ENCODE measurements around the gene HIPK4. TPM values are rescaled to one million over a fixed set of nuclear protein-coding genes. Genes with fewer than 3 reads are reported as not detected.

Gene HIPK4
- total RNA-seq, 1 experiment from 2014 or later: not detected

DNA sequence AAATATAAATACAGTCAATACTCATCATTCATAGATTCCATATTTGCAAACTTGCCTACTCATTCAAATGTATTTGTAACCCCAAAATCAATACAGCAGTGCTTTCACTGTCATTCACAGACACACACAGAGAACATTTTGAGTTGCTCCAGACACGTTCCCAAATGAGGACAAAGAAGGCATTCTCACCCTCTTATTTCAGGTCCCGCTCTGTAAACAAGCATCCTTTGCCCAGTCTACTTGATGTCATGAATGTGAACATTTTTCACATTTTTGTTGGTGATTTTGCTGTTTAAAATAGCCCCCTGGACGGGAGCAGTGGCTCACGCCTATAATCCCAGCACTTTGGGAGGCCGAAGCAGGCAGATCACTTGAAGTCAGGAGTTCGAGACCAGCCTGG lies 57.3 kb downstream of the HIPK4 start:
- no peak overlapping the region for H3K4me3 ChIP-seq (ENCODE audit: low read length)
- intact Hi-C loops (cut with micrococcal nuclease): no loop called here
- H3K27me3 ChIP-seq (ENCODE audit: low read length): no peaks in the 10 kb centered on the region
- no peaks in the 10 kb centered on the region for H3K79me2 ChIP-seq (ENCODE audit: low read length)
- no peak overlapping the region for H3K27ac ChIP-seq (ENCODE audit: low read length)
- H3K9me2 ChIP-seq (replicated peaks; ENCODE audit: low read length): no peaks in the 10 kb centered on the region
- H3K36me3 ChIP-seq (ENCODE audit: low read depth, low read length): peaks cover 3% of the 10 kb centered on the region; the same call in 1 of the 2 replicates
- no peaks in the 10 kb centered on the region for H4K20me1 ChIP-seq (ENCODE audit: low read length)
- H3K9ac ChIP-seq (ENCODE audit: low read length): no peak overlapping the region
- no peak for TF ChIP-seq EZH2phosphoT487 (IDR thresholded peaks at IDR 0.05; ENCODE audit: borderline replicate concordance, low read length)
- no peak for TF ChIP-seq CTCF (conservative IDR thresholded peaks at IDR 0.05; ENCODE audit: low read depth, low read length)
- no peak for TF ChIP-seq EZH2 (IDR thresholded peaks at IDR 0.05; ENCODE audit: low read length, unreplicated experiment)
- H3K9me3 ChIP-seq (ENCODE audit: low read length): no peaks in the 10 kb centered on the region
- BruUV-seq (replicated peaks): no TSS peak
- ATAC-seq (no peak), DNase-seq (no peak)
- POLR2A ChIA-PET (ENCODE audit: unreplicated experiment): no interaction called here
- no peaks in the 10 kb centered on the region for H3F3A ChIP-seq (ENCODE audit: low read length, unreplicated experiment)
- CTCF ChIA-PET: no interaction called here
- H3K4me1 ChIP-seq (ENCODE audit: insufficient read depth, low read length): no peaks in the 10 kb centered on the region
- H3K4me2 ChIP-seq (ENCODE audit: low read length): no peak overlapping the region
- no peak overlapping the region for H2AFZ ChIP-seq (ENCODE audit: low read length)

DNA sequence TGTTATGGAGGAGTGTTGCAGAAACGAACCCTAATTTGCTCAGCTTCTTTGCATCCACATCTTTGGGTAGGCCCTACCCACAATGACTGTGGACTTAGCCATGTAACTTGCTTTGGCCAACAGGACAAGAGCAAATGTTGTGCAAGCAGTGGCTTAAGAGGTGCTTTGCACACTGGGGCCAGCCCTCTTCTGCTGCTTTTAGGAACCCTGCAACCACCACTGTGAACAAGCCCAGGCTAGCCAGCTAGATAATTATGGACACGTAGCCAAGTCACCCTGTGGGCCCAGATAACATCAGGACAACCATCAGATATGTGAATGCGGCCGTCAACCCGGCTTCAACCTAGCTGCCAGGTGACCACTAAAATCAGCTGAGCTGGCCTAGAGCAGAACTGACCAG lies 58.9 kb downstream of the HIPK4 start:
- peaks cover 3% of the 10 kb centered on the region; the same call in 1 of the 2 replicates for H3K36me3 ChIP-seq (ENCODE audit: low read depth, low read length)
- H3K9me2 ChIP-seq (replicated peaks; ENCODE audit: low read length): no peaks in the 10 kb centered on the region
- H3K9me3 ChIP-seq (ENCODE audit: low read length): no peaks in the 10 kb centered on the region
- POLR2A ChIA-PET (ENCODE audit: unreplicated experiment): no interaction called here
- no peak overlapping the region for H3K4me3 ChIP-seq (ENCODE audit: low read length)
- H3K4me2 ChIP-seq (ENCODE audit: low read length): no peak overlapping the region
- no peaks in the 10 kb centered on the region for H3K4me1 ChIP-seq (ENCODE audit: insufficient read depth, low read length)
- H3F3A ChIP-seq (ENCODE audit: low read length, unreplicated experiment): no peaks in the 10 kb centered on the region
- CTCF ChIA-PET: no interaction called here
- H2AFZ ChIP-seq (ENCODE audit: low read length): no peak overlapping the region
- no peaks in the 10 kb centered on the region for H4K20me1 ChIP-seq (ENCODE audit: low read length)
- no peak overlapping the region for H3K27ac ChIP-seq (ENCODE audit: low read length)
- no TSS peak for BruUV-seq (replicated peaks)
- H3K27me3 ChIP-seq (ENCODE audit: low read length): no peaks in the 10 kb centered on the region
- no peak overlapping the region for H3K9ac ChIP-seq (ENCODE audit: low read length)
- no peak for TF ChIP-seq EZH2phosphoT487 (IDR thresholded peaks at IDR 0.05; ENCODE audit: borderline replicate concordance, low read length)
- no peak for TF ChIP-seq CTCF (conservative IDR thresholded peaks at IDR 0.05; ENCODE audit: low read depth, low read length)
- no peak for TF ChIP-seq EZH2 (IDR thresholded peaks at IDR 0.05; ENCODE audit: low read length, unreplicated experiment)
- ATAC-seq (no peak), DNase-seq (no peak)
- intact Hi-C loops (cut with micrococcal nuclease): no loop called here
- H3K79me2 ChIP-seq (ENCODE audit: low read length): no peaks in the 10 kb centered on the region

Small RNAs within 50 kb of the gene (microRNA-seq; reads per million reads assigned to microRNA genes)
- not detected for gene MIR6796 (ENCODE audit: unreplicated experiment)

Other genes with a start within 250 kb of the HIPK4 start
- 11.2 and 13.0 TPM in 2 replicates for gene MAP3K10, start 198.8 kb downstream of the HIPK4 start, total RNA-seq (2014; rRNA removed)
- gene TTC9B, start 171.8 kb downstream of the HIPK4 start, total RNA-seq (2014; rRNA removed): 0.15 and 0.17 TPM in 2 replicates
- not detected in 2 replicates for gene CCNP, start 163.5 kb downstream of the HIPK4 start, total RNA-seq (2014; rRNA removed)
- gene AKT2, start 104.8 kb downstream of the HIPK4 start, total RNA-seq (2014; rRNA removed): 80.6 and 84.9 TPM in 2 replicates
- gene C19orf47, start 41.8 kb downstream of the HIPK4 start, total RNA-seq (2014; rRNA removed): 13.9 and 18.2 TPM in 2 replicates
- gene PLD3, start 41.5 kb downstream of the HIPK4 start, total RNA-seq (2014; rRNA removed): 95.4 and 96.1 TPM in 2 replicates
- 2.2 and 2.7 TPM in 2 replicates for gene PRX, start 23.2 kb upstream of the HIPK4 start, total RNA-seq (2014; rRNA removed)
- gene SERTAD1, start 35.8 kb upstream of the HIPK4 start, total RNA-seq (2014; rRNA removed): 16.1 and 16.8 TPM in 2 replicates
- 7.9 and 12.9 TPM in 2 replicates for gene SERTAD3, start 54.2 kb upstream of the HIPK4 start, total RNA-seq (2014; rRNA removed)
- 196 and 246 TPM in 2 replicates for gene BLVRB, start 75.6 kb upstream of the HIPK4 start, total RNA-seq (2014; rRNA removed)
- 0.81 and 1.9 TPM in 2 replicates for gene SPTBN4, start 76.8 kb upstream of the HIPK4 start, total RNA-seq (2014; rRNA removed)
- gene SHKBP1, start 186.7 kb upstream of the HIPK4 start, total RNA-seq (2014; rRNA removed): 43.0 and 63.2 TPM in 2 replicates
- 8.9 and 16.7 TPM in 2 replicates for gene LTBP4, start 211.2 kb upstream of the HIPK4 start, total RNA-seq (2014; rRNA removed)

Measured in PC-3 (cell line).